Adrenal gland (tissue), 12 donors: Measurements from ENCODE around the gene TMEM33. TPM values are rescaled to one million over a fixed set of nuclear protein-coding genes. Genes with fewer than 3 reads are reported as not detected.
"Not testable (repeated sequence)": the region's sequence is repeated elsewhere in the genome, so short reads cannot be mapped to it uniquely, and the experiment has no call there.

Source experiments
- DNase-seq, 7 donors: peaks; one replicate each; pipeline ENCODE4 v3.0.0-alpha.2; 2019 to 2020
- H3K27ac ChIP-seq, 5 donors: fragments of 200-600 bp; sonication (generic) in 4 of 5; 1 replicate in 3 of 5; 2 replicates in 2 of 5; pipeline versions ENCODE4 v1.5.1 to v1.8.0; 2016 to 2020; ENCODE audit warnings: mild to moderate bottlenecking in 1 of 5
- H3K27me3 ChIP-seq: fragments of 200-600 bp; 2 replicates; pipeline ENCODE4 v1.8.0; 2021
- H3K36me3 ChIP-seq, 2 donors: fragments of 200-600 bp; replicated peaks in 1 of 2; 1 replicate in 1 of 2; 2 replicates in 1 of 2; pipeline versions ENCODE4 v1.5.1 to v1.8.0; 2018 to 2022
- H3K4me1 ChIP-seq, 2 donors: fragments of 200-600 bp; replicated peaks in 1 of 2; 1 replicate in 1 of 2; 2 replicates in 1 of 2; pipeline versions ENCODE4 v1.5.1 to v1.8.0; 2018 to 2021
- H3K4me3 ChIP-seq, 4 donors: fragments of 200-600 bp; sonication (generic) in 3 of 4; one replicate each; pipeline ENCODE4 v1.5.1; 2016 to 2018
- H3K9me3 ChIP-seq, 3 donors: fragments of 200-600 bp; sonication (generic) in 1 of 3; replicated peaks in 1 of 3; 1 replicate in 2 of 3; 2 replicates in 1 of 3; pipeline versions ENCODE4 v1.5.1 to v1.8.0; 2016 to 2021
- POLR2A ChIP-seq, 2 donors: fragments of 450-650 bp; IDR thresholded peaks; one replicate each; pipeline ENCODE4 v1.6.1; 2017; ENCODE audit warnings: antibody characterized with exemption in 2 of 2, mild to moderate bottlenecking in 2 of 2, moderate library complexity in 1 of 2
- WGBS, 4 donors: extraction: QIAGEN DNeasy Blood & Tissue Kit in 2 of 4; methylation state at CpG; one replicate each; pipeline versions ENCODE4 v1.1.5 to v1.1.7; 2013 to 2017; 5-methylcytosine and 5-hydroxymethylcytosine counted together
- intact Hi-C, 2 donors: fragments of 100-400 bp; cut with DNase I; formaldehyde crosslinking; loops; one replicate each; pipeline versions ENCODE4 v1.14.1 to v1.15.0; 2022 to 2023
- polyA plus RNA-seq, 3 donors: library from polyadenylated mRNA; stranded (reverse); fragments of 200-250 nt in 2 of 3; fragments of 350-450 nt in 1 of 3; fragmentation: Illumina TruSeq in 1 of 3; extraction: RNeasy Lipid Tissue Mini Kit (QIAGEN cat#74804) in 1 of 3; gene quantifications; one replicate each; pipeline ENCODE4 v1.2.3, GENCODE V29; 2013 to 2014
- total RNA-seq, 9 donors: library from RNA; depleted of rRNA in 4 of 9; stranded (reverse); fragments of >200 nt in 4 of 9; fragments of 120-200 nt in 1 of 9; fragmentation: NEBNext Ultra II Directional in 1 of 9; extraction: Animal tissue kit (Norgen Biotek cat#: 25700) in 1 of 9; gene quantifications; one replicate each; pipeline versions ENCODE4 v1.1.0 to v1.2.4, GENCODE V29; 2013 to 2023
- TF ChIP-seq, protein P1 (sequence below), 6 experiments: fragments of 450-650 bp in 4 of 6; fragments of 200-600 bp in 2 of 6; sonication (generic) in 1 of 6; IDR thresholded peaks; 1 replicate in 5 of 6; 2 replicates in 1 of 6; pipeline versions ENCODE4 v1.5.1 to v1.8.0; 2016 to 2021; ENCODE audit warnings: antibody characterized with exemption in 6 of 6, mild to moderate bottlenecking in 2 of 6, moderate library complexity in 1 of 6
- donor health status: healthy with polysubstance abuse.
- donor health status: Bipolar disorder and iron deficiency.
- donor health status: DM: yes; HTN: yes; CAD: no.
- donor health status: DM: no; HTN: no; CAD: no.
- donor health status: DM: no; HTN: no; CAD: no.
- donor health status: DM: yes; HTN: yes; CAD: no.

Gene TMEM33
- total and polyA plus RNA-seq, 12 donors: 6.5 to 82.1 (median 58.1) TPM

DNA sequence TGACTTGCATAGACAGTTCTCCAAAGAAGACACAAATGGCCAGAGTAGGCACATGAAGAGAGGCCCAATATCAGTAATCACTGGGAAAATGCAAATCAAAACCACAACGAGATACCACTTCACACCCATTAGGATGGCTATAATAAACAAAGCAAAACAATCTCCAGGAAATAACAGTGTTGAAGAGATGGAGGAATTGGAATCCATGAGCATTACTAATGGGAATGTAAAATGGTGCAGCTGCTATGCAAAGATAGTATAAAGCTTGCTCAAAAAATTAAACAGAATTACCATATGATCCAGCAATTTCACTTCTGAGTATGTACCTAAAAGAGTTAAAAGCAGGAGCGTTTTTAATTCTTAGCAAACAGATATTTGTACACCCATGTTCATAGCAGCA, 17.0 kb upstream of the TMEM33 start:
- intact Hi-C loops: no loop called here
- WGBS, 4 donors: 50 to 70% (median 55%) methylated on average over 2 of the region's 2 CpGs
- Histone ChIP-seq H3K4me1 (no peaks in the 10 kb centered on the region), H3K4me3 (no peak overlapping the region), H3K27me3 (no peaks in the 10 kb centered on the region), H3K9me3 (no peaks in the 10 kb centered on the region), H3K36me3 (no peaks in the 10 kb centered on the region), H3K27ac (no peak overlapping the region)
- TF ChIP-seq, protein P1, sequence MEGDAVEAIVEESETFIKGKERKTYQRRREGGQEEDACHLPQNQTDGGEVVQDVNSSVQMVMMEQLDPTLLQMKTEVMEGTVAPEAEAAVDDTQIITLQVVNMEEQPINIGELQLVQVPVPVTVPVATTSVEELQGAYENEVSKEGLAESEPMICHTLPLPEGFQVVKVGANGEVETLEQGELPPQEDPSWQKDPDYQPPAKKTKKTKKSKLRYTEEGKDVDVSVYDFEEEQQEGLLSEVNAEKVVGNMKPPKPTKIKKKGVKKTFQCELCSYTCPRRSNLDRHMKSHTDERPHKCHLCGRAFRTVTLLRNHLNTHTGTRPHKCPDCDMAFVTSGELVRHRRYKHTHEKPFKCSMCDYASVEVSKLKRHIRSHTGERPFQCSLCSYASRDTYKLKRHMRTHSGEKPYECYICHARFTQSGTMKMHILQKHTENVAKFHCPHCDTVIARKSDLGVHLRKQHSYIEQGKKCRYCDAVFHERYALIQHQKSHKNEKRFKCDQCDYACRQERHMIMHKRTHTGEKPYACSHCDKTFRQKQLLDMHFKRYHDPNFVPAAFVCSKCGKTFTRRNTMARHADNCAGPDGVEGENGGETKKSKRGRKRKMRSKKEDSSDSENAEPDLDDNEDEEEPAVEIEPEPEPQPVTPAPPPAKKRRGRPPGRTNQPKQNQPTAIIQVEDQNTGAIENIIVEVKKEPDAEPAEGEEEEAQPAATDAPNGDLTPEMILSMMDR (IDR thresholded peaks at IDR 0.05): no peak
- no peak for TF ChIP-seq POLR2A (IDR thresholded peaks at IDR 0.05)
- no peak for DNase-seq

- 73 to 91% (median 84%) methylated on average over 2 of the region's 2 CpGs for WGBS, 4 donors
- H3K4me3 ChIP-seq, H3K4me1 ChIP-seq, H3K27me3 ChIP-seq, H3K36me3 ChIP-seq, intact Hi-C loops, DNase-seq, H3K27ac ChIP-seq, H3K9me3 ChIP-seq: not testable (repeated sequence)
Observed at GRCh38 chr4:41920416-41920815, 14.8 kb upstream of the TMEM33 start.

DNA sequence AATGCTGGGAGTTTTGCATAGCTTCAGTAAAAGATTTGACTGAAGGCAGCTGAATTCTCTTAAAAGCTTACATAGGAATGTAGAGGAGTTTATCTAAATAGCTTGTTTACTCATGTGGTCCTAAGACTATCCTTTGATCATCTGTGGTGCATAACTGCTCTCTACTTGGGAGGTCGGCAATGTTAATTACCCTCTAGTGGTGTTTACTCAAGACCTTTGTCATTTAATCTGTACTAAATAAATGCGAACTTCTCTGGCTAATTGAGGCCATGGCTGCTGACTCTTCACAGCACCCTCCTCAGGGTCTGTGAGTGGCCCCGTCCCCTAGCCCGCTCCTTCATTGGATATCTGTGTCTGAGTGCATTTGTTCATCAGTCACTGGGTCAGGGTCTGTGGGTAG, 13.8 kb upstream of the TMEM33 start:
- Histone ChIP-seq H3K27ac (no peak overlapping the region), H3K36me3 (no peaks in the 10 kb centered on the region), H3K9me3 (no peaks in the 10 kb centered on the region), H3K4me3 (no peak overlapping the region), H3K4me1 (no peaks in the 10 kb centered on the region), H3K27me3 (no peaks in the 10 kb centered on the region)
- 79 to 89% (median 83%) methylated on average over 4 of the region's 4 CpGs for WGBS, 4 donors
- intact Hi-C loops: no loop called here
- TF ChIP-seq, protein P1 (IDR thresholded peaks at IDR 0.05): no peak
- TF ChIP-seq POLR2A (IDR thresholded peaks at IDR 0.05): no peak
- no peak for DNase-seq

DNA sequence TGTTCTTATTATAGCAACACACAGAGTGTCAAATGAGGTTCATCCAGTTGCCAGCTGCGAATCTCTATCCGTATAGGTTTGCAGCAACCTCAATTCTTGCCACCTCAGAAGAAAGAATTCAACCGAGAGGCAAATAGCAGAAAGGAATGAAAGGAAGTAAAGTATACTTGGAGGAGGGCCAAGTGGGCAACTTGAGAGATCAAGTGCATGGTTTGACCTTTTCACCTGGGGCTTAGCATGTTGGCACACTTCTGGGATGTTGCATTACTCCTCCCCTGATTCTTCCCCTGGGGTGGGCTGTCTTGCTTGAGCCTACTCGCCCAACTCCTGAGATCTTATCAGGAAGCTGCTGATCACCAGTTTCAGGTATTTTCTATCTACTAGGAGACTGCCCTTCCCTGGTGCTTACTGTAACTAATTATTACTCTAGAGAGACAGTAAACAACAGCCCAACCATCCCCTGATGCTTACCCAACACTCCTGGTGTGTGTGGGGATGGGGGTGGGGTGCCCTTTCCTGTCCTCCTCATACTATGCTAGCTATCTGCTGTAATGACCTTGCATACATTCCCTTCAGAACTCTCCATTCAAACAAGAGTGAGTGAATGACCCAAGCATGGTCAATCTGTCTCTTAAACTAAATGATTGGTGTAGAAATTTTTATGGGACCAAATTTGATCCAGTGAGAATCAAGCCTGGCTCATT, 7.3 kb upstream of the TMEM33 start:
- Histone ChIP-seq H3K36me3 (no peaks in the 10 kb centered on the region), H3K4me3 (no peak overlapping the region), H3K9me3 (no peaks in the 10 kb centered on the region), H3K27ac (no peak overlapping the region), H3K27me3 (no peaks in the 10 kb centered on the region), H3K4me1 (no peaks in the 10 kb centered on the region)
- WGBS, 4 donors: 82 to 91% (median 87%) methylated on average over 4 of the region's 4 CpGs
- no peak for DNase-seq
- intact Hi-C loops: no loop called here
- TF ChIP-seq POLR2A (IDR thresholded peaks at IDR 0.05): no peak
- TF ChIP-seq, protein P1 (IDR thresholded peaks at IDR 0.05): no peak
